ENCODE measurements around the gene NR3C1.

NR3C1 gene

DNA sequence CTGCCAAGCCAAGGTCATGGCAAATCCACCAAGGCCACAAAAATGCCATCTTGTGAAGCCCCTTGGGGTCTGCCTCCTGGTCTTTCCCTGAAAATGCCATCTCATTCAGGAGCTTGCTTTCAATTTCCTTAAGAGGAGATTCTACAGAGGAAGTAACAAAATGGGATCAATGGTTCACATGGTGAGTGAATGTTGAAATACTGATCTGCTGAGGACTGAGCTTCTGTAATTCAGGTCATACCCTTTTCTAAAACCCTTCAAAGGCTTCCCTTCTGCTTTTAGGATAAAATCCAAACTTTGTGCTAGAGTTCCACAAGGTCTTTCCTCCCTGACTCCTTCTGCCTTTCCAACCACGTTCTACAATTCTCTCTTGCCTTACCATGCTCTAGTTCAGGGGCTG is 24.7 kb upstream of the NR3C1 start:
- TF ChIP-seq NFRKB (IDR thresholded peaks at IDR 0.05), result no peak
- TF ChIP-seq TARDBP (IDR thresholded peaks at IDR 0.05), result no peak
- no peak for TF ChIP-seq SUZ12 (IDR thresholded peaks at IDR 0.05)
- no peak for TF ChIP-seq LEF1 (IDR thresholded peaks at IDR 0.05; ENCODE audit: borderline replicate concordance)
- TF ChIP-seq HDGF (IDR thresholded peaks at IDR 0.05; ENCODE audit: borderline replicate concordance), result no peak
- no peak for TF ChIP-seq SP1 (IDR thresholded peaks at IDR 0.05)
- no peak for TF ChIP-seq FOXK2 (IDR thresholded peaks at IDR 0.05)
- no peak for TF ChIP-seq CTBP1 (IDR thresholded peaks at IDR 0.05; ENCODE audit: borderline replicate concordance)
- no peak for TF ChIP-seq FOXM1 (IDR thresholded peaks at IDR 0.05; ENCODE audit: borderline replicate concordance)
- TF ChIP-seq ELF4 (IDR thresholded peaks at IDR 0.05), result no peak
- TF ChIP-seq ARNT (IDR thresholded peaks at IDR 0.05), result no peak
- TF ChIP-seq L3MBTL2 (conservative IDR thresholded peaks at IDR 0.05), result no peak
- no peak for TF ChIP-seq ZNF384 (IDR thresholded peaks at IDR 0.05)
- TF ChIP-seq, protein P1, sequence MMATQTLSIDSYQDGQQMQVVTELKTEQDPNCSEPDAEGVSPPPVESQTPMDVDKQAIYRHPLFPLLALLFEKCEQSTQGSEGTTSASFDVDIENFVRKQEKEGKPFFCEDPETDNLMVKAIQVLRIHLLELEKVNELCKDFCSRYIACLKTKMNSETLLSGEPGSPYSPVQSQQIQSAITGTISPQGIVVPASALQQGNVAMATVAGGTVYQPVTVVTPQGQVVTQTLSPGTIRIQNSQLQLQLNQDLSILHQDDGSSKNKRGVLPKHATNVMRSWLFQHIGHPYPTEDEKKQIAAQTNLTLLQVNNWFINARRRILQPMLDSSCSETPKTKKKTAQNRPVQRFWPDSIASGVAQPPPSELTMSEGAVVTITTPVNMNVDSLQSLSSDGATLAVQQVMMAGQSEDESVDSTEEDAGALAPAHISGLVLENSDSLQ (IDR thresholded peaks at IDR 0.05), result no peak
- CTCF ChIA-PET, result no interaction called here
- no peak for DNase-seq (ENCODE audit: extremely low spot score)
- POLR2A ChIA-PET, result no interaction called here

DNA sequence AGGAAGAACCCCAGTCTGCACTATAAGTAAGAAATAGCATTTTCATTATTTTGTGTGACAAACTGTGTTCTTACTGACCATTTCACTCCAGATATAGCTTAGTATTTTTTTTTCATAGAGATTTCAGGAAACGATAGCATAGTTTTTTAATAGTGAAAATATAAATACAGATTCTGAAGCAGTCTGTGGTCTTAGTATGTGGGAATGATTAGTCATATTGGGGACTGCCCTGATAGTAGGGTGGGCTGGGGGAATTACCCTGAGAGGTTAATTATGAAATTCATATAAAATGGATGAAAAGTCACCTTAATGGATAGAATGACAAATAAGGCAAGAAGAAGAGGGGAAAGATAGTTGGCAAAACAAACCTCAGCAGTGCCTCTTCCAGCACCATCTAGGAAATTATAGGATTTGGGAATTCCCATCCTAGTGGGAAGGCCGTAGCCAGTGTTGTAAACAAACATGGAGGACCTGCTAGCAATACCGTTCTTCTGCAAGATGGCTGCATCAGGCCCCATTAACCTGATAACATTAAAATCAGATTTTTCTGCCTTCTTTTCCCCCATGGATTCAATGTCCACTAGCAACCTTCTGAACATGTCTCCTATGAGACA is 23.7 kb upstream of the NR3C1 start:
- no peak for TF ChIP-seq FOXK2 (IDR thresholded peaks at IDR 0.05)
- no peak for TF ChIP-seq LEF1 (IDR thresholded peaks at IDR 0.05; ENCODE audit: borderline replicate concordance)
- no peak for TF ChIP-seq L3MBTL2 (conservative IDR thresholded peaks at IDR 0.05)
- no peak for TF ChIP-seq SUZ12 (IDR thresholded peaks at IDR 0.05)
- TF ChIP-seq ARNT (IDR thresholded peaks at IDR 0.05), result no peak
- TF ChIP-seq ELF4 (IDR thresholded peaks at IDR 0.05), result no peak
- ChIA-PET CTCF (interaction anchor here (0.6 kb wide), 1 partner anchor 191 kb away, joined by 3 read pairs; no protein-coding TSS in a partner anchor), POLR2A (no interaction called here)
- no peak for DNase-seq (ENCODE audit: extremely low spot score)

DNA sequence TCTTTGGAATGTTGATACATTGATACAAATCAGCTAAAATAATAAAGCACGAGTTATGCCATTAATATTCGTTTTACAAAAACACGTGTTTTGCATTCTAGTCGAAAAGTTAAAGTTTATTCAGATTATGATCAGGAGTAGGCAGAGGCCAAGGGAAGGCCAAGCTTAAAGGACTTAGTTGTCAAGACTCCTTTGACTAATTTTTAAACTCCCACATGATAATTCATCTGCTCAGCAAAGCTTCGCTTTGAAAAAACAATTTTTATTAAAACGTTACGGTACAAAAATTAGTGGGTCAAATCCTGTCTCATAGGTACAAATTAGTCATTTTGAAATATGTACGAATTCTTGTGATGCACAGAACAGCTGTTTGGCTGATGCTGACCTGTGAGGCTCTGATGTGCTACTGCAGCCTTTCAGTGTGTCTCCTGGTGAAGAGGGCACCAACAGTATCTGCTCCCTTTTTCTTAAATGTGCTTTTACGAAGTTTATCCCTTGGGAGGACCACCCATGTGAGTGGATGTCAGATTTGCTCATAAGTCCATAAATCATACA is 23.0 kb upstream of the NR3C1 start:
- DNase-seq (ENCODE audit: extremely low spot score), result no peak
- ChIA-PET POLR2A (no interaction called here), CTCF (interaction anchor here (0.6 kb wide), 1 partner anchor 192 kb away, joined by 3 read pairs; no protein-coding TSS in a partner anchor)
- TF ChIP-seq ELF4 (IDR thresholded peaks at IDR 0.05), result no peak
- TF ChIP-seq, protein P1 (IDR thresholded peaks at IDR 0.05), result no peak
- no peak for TF ChIP-seq BHLHE40 (IDR thresholded peaks at IDR 0.05; ENCODE audit: borderline replicate concordance)
- no peak for TF ChIP-seq L3MBTL2 (conservative IDR thresholded peaks at IDR 0.05)
- TF ChIP-seq FOXM1 (IDR thresholded peaks at IDR 0.05; ENCODE audit: borderline replicate concordance), result no peak
- TF ChIP-seq NFRKB (IDR thresholded peaks at IDR 0.05), result no peak
- TF ChIP-seq HDGF (IDR thresholded peaks at IDR 0.05; ENCODE audit: borderline replicate concordance), result no peak
- no peak for TF ChIP-seq LEF1 (IDR thresholded peaks at IDR 0.05; ENCODE audit: borderline replicate concordance)
- TF ChIP-seq CTBP1 (IDR thresholded peaks at IDR 0.05; ENCODE audit: borderline replicate concordance), result no peak
- no peak for TF ChIP-seq SUZ12 (IDR thresholded peaks at IDR 0.05)
- no peak for TF ChIP-seq ARNT (IDR thresholded peaks at IDR 0.05)
- no peak for TF ChIP-seq SP1 (IDR thresholded peaks at IDR 0.05)
- no peak for TF ChIP-seq FOXK2 (IDR thresholded peaks at IDR 0.05)
- TF ChIP-seq ZNF384 (IDR thresholded peaks at IDR 0.05), result no peak
- TF ChIP-seq FOXA1 (IDR thresholded peaks at IDR 0.05), result no peak
- no peak for TF ChIP-seq TARDBP (IDR thresholded peaks at IDR 0.05)

DNA sequence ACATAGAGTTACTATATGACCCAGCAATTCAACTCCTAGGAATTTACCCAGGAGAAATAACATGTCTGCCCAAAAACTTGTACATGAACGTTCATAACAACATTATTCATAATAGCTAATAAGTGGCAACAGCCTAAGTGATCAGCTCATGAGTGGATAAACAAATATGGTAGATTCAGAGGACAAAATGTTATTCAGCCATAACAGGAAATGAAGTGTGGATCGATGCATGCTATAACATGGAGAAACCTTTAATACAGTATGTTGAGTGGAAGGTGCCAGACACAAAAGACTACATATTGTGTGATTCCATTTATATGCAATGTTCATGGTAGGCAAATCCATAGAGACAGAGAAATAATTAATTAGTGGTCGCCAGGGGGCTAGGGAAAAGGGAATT is 22.3 kb upstream of the NR3C1 start:
- DNase-seq (ENCODE audit: extremely low spot score), result no peak
- no peak for TF ChIP-seq HDGF (IDR thresholded peaks at IDR 0.05; ENCODE audit: borderline replicate concordance)
- no peak for TF ChIP-seq LEF1 (IDR thresholded peaks at IDR 0.05; ENCODE audit: borderline replicate concordance)
- TF ChIP-seq TARDBP (IDR thresholded peaks at IDR 0.05), result no peak
- no peak for TF ChIP-seq FOXM1 (IDR thresholded peaks at IDR 0.05; ENCODE audit: borderline replicate concordance)
- TF ChIP-seq ZNF384 (IDR thresholded peaks at IDR 0.05), result no peak
- no peak for TF ChIP-seq FOXA1 (IDR thresholded peaks at IDR 0.05)
- no peak for TF ChIP-seq SUZ12 (IDR thresholded peaks at IDR 0.05)
- TF ChIP-seq L3MBTL2 (conservative IDR thresholded peaks at IDR 0.05), result no peak
- no peak for TF ChIP-seq SP1 (IDR thresholded peaks at IDR 0.05)
- TF ChIP-seq, protein P1 (IDR thresholded peaks at IDR 0.05), result no peak
- TF ChIP-seq CTBP1 (IDR thresholded peaks at IDR 0.05; ENCODE audit: borderline replicate concordance), result no peak
- TF ChIP-seq ELF4 (IDR thresholded peaks at IDR 0.05), result no peak
- TF ChIP-seq BHLHE40 (IDR thresholded peaks at IDR 0.05; ENCODE audit: borderline replicate concordance), result no peak
- TF ChIP-seq FOXK2 (IDR thresholded peaks at IDR 0.05), result no peak
- TF ChIP-seq NFRKB (IDR thresholded peaks at IDR 0.05), result no peak
- TF ChIP-seq ARNT (IDR thresholded peaks at IDR 0.05), result no peak
- CTCF ChIA-PET, result no interaction called here
- POLR2A ChIA-PET, result no interaction called here

DNA sequence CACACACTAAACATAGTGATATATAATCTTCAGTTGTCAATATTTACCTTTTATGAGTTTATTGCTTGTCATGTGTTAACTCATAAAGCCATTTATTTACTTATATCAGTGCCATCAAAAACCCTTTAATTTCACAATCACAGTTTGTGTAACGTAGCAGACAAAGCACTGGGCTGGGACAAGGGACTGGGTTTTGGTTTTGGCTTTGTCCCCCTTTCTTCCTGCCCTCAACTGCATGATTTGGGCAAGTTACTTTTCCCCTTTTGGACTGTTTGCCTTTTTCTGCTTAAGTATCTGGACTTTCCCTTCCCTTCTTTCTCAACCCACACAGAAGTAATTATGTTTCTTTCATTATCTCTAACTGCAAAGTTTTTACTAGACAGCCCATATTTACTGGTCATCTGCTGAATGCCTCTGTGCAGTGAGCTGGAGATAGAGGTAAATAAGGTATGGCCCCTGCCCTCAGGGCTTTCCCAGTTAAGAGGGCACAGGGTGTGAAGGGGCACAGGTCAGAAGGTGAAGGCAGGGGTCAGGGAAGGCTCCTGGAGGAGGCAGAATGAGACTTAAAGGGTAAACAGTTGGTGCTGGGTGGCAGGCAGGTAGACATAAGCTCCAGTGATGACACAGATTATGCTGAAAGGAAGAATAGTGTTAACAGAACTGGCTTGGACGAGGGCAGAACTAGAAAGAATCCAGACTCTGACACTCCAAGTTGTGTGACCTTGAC is 14.8 kb upstream of the NR3C1 start:
- ChIA-PET POLR2A (no interaction called here), CTCF (no interaction called here)
- no peak for DNase-seq (ENCODE audit: extremely low spot score)
- no peak for TF ChIP-seq BHLHE40 (IDR thresholded peaks at IDR 0.05; ENCODE audit: borderline replicate concordance)
- no peak for TF ChIP-seq NFRKB (IDR thresholded peaks at IDR 0.05)
- TF ChIP-seq SP1 (IDR thresholded peaks at IDR 0.05), result no peak
- no peak for TF ChIP-seq FOXA1 (IDR thresholded peaks at IDR 0.05)
- TF ChIP-seq SUZ12 (IDR thresholded peaks at IDR 0.05), result no peak
- TF ChIP-seq, protein P1 (IDR thresholded peaks at IDR 0.05), result no peak
- TF ChIP-seq ELF4 (IDR thresholded peaks at IDR 0.05), result no peak

All from HEK293T (cell line).